ENCODE measurements around the gene TSHZ1. TPM values are rescaled to one million over a fixed set of nuclear protein-coding genes. Genes with fewer than 3 reads are reported as not detected.

Gene TSHZ1
- total and polyA plus RNA-seq, 2 donors from 2014 or later = 7.0 to 31.3 TPM

GRCh38 chr18:75248426-75249174 is 38.0 kb downstream of the TSHZ1 start:
- Histone ChIP-seq H3K9me3 (ENCODE audit: control insufficient read depth in 2 of 3, insufficient read depth in 1 of 3, low read length in 3 of 3) (no peaks in the 10 kb centered on the region), H3K4me3 (ENCODE audit: low read length in 3 of 3) (peak overlapping the region in 2 of 3 donors; percentile 49 to 63), H3K9ac (ENCODE audit: low read length in 3 of 3) (peak overlapping the region in 1 of 3 donors; percentile 7), H3K27ac (ENCODE audit: low read depth in 2 of 2, low read length in 2 of 2) (peak overlapping the region; percentile 60 to 66), H3K4me1 (ENCODE audit: control insufficient read depth in 2 of 3, insufficient read depth in 2 of 3, low read depth in 1 of 3, low read length in 3 of 3) (peaks cover 4 to 23% (median 16%) of the 10 kb centered on the region in 3 donors), H3K36me3 (ENCODE audit: control insufficient read depth in 2 of 3, insufficient read depth in 3 of 3, low read length in 3 of 3) (no peaks in the 10 kb centered on the region), H3K27me3 (ENCODE audit: control insufficient read depth, insufficient read depth, low read length) (no peaks in the 10 kb centered on the region)
- no peak for FAIRE-seq
- TF ChIP-seq CTCF (IDR thresholded peaks at IDR 0.05; ENCODE audit: borderline replicate concordance, extremely low read depth, insufficient read depth) = no peak
- peak; percentile 61 to 75 (median 73) for DNase-seq
- intact Hi-C loops (cut with DNase I) = no loop called here

- no peak for FAIRE-seq
- intact Hi-C loops (cut with DNase I) = no loop called here
These were observed 38.5 kb downstream of the TSHZ1 start for GRCh38 chr18:75249175-75249518.

GRCh38 chr18:75249672-75250470 is 39.3 kb downstream of the TSHZ1 start:
- Histone ChIP-seq H3K36me3 (ENCODE audit: control insufficient read depth in 2 of 3, insufficient read depth in 3 of 3, low read length in 3 of 3) (no peaks in the 10 kb centered on the region), H3K4me1 (ENCODE audit: control insufficient read depth in 2 of 3, insufficient read depth in 2 of 3, low read depth in 1 of 3, low read length in 3 of 3) (peaks cover 4 to 19% (median 11%) of the 10 kb centered on the region in 3 donors), H3K27me3 (ENCODE audit: control insufficient read depth, insufficient read depth, low read length) (no peaks in the 10 kb centered on the region), H3K9me3 (ENCODE audit: control insufficient read depth in 2 of 3, insufficient read depth in 1 of 3, low read length in 3 of 3) (no peaks in the 10 kb centered on the region), H3K4me3 (ENCODE audit: low read length in 3 of 3) (no peak overlapping the region), H3K27ac (ENCODE audit: low read depth in 2 of 2, low read length in 2 of 2) (no peak overlapping the region), H3K9ac (ENCODE audit: low read length in 3 of 3) (no peak overlapping the region)
- DNase-seq = peak in 1 of 5 donors; percentile 65
- no peak for FAIRE-seq
- intact Hi-C loops (cut with DNase I) = no loop called here
- TF ChIP-seq CTCF (IDR thresholded peaks at IDR 0.05; ENCODE audit: borderline replicate concordance, extremely low read depth, insufficient read depth) = no peak

More at GRCh38 chr18:75249175-75249518, 38.5 kb downstream of the TSHZ1 start:
- H3K9me3 ChIP-seq (ENCODE audit: control insufficient read depth in 2 of 3, insufficient read depth in 1 of 3, low read length in 3 of 3) = no peaks in the 10 kb centered on the region
- no peaks in the 10 kb centered on the region for H3K36me3 ChIP-seq (ENCODE audit: control insufficient read depth in 2 of 3, insufficient read depth in 3 of 3, low read length in 3 of 3)
- no peak overlapping the region for H3K4me3 ChIP-seq (ENCODE audit: low read length in 3 of 3)
- DNase-seq = peak in 1 of 5 donors; percentile 66
- H3K27me3 ChIP-seq (ENCODE audit: control insufficient read depth, insufficient read depth, low read length) = no peaks in the 10 kb centered on the region
- H3K9ac ChIP-seq (ENCODE audit: low read length in 3 of 3) = no peak overlapping the region
- H3K27ac ChIP-seq (ENCODE audit: low read depth in 2 of 2, low read length in 2 of 2) = peak overlapping the region; percentile 17 to 66
- no peak for TF ChIP-seq CTCF (IDR thresholded peaks at IDR 0.05; ENCODE audit: borderline replicate concordance, extremely low read depth, insufficient read depth)
- H3K4me1 ChIP-seq (ENCODE audit: control insufficient read depth in 2 of 3, insufficient read depth in 2 of 3, low read depth in 1 of 3, low read length in 3 of 3) = peaks cover 4 to 21% (median 12%) of the 10 kb centered on the region in 3 donors
